GM23248 (cell line): ENCODE results near the gene IARS2. TPM values are rescaled to one million over a fixed set of nuclear protein-coding genes. Genes with fewer than 3 reads are reported as not detected.
"Not testable (repeated sequence)": the region's sequence is repeated elsewhere in the genome, so short reads cannot be mapped to it uniquely, and the experiment has no call there.

Experiments used
- DNase-seq: peaks from one replicate; pipeline ENCODE4 v3.0.0-alpha.2; 2015
- H2AFZ ChIP-seq: fragments of 200-600 bp; sonication (generic); 2 replicates; pipeline ENCODE4 v1.6.1; 2016; ENCODE audit warnings: antibody characterized with exemption
- H3F3A ChIP-seq: fragments of 200-600 bp; sonication (generic); 2 replicates; pipeline ENCODE4 v1.6.1; 2016; ENCODE audit warnings: mild to moderate bottlenecking, antibody characterized with exemption, mixed run types; ENCODE audit not compliant: insufficient read depth
- H3K27ac ChIP-seq: fragments of 200-600 bp; sonication (generic); 2 replicates; pipeline ENCODE4 v1.5.1; 2016; ENCODE audit warnings: mild to moderate bottlenecking
- H3K27me3 ChIP-seq: fragments of 200-600 bp; sonication (generic); replicated peaks from 2 replicates; pipeline ENCODE4 v1.6.1; 2016; ENCODE audit warnings: mild to moderate bottlenecking; ENCODE audit not compliant: insufficient read depth
- H3K36me3 ChIP-seq: fragments of 200-600 bp; sonication (generic); 2 replicates; pipeline ENCODE4 v1.6.1; 2016; ENCODE audit warnings: low read depth, mild to moderate bottlenecking
- H3K4me1 ChIP-seq: fragments of 200-600 bp; sonication (generic); 2 replicates; pipeline ENCODE4 v1.6.1; 2016; ENCODE audit warnings: mild to moderate bottlenecking; ENCODE audit not compliant: insufficient read depth
- H3K4me2 ChIP-seq: fragments of 200-600 bp; sonication (generic); one replicate; pipeline ENCODE4 v1.6.1; 2016; ENCODE audit warnings: mild to moderate bottlenecking; ENCODE audit not compliant: unreplicated experiment
- H3K4me3 ChIP-seq: fragments of 200-600 bp; sonication (generic); 2 replicates; pipeline ENCODE4 v1.5.1; 2016; ENCODE audit warnings: mild to moderate bottlenecking
- H3K79me2 ChIP-seq: fragments of 200-600 bp; sonication (generic); 2 replicates; pipeline ENCODE4 v1.6.1; 2016; ENCODE audit warnings: mild to moderate bottlenecking; ENCODE audit not compliant: insufficient read depth
- H3K9ac ChIP-seq: fragments of 200-600 bp; sonication (generic); 2 replicates; pipeline ENCODE4 v1.6.1; 2016; ENCODE audit warnings: mild to moderate bottlenecking
- H3K9me2 ChIP-seq: fragments of 200-600 bp; sonication (generic); 2 replicates; pipeline ENCODE4 v1.6.1; 2016; ENCODE audit warnings: mixed run types, mild to moderate bottlenecking, moderate library complexity; ENCODE audit not compliant: insufficient read depth
- H3K9me3 ChIP-seq: fragments of 200-600 bp; sonication (generic); one replicate; pipeline ENCODE4 v1.6.1; 2017; ENCODE audit warnings: low read depth
- H4K20me1 ChIP-seq: fragments of 200-600 bp; sonication (generic); 2 replicates; pipeline ENCODE4 v1.6.0; 2016; ENCODE audit not compliant: insufficient read depth
- EZH2 ChIP-seq: fragments of 200-600 bp; sonication (generic); IDR thresholded peaks from 2 replicates; pipeline ENCODE4 v1.6.1; 2018; ENCODE audit warnings: antibody characterized with exemption, mild to moderate bottlenecking; ENCODE audit not compliant: insufficient read depth, poor library complexity, severe bottlenecking
- EZH2phosphoT487 ChIP-seq: fragments of 200-600 bp; sonication (generic); IDR thresholded peaks from 2 replicates; pipeline ENCODE4 v1.6.1; 2018; ENCODE audit warnings: antibody characterized with exemption, moderate library complexity, mild to moderate bottlenecking, low read depth; ENCODE audit not compliant: insufficient read depth
- WGBS, 2 experiments: methylation state at CpG; one replicate each; pipeline ENCODE4 v1.1.6; 2015 to 2017; ENCODE audit warnings: low lambda C conversion rate in 2 of 2, low coverage in 1 of 2; ENCODE audit errors: missing lambda C conversion rate in 2 of 2; 5-methylcytosine and 5-hydroxymethylcytosine counted together
- in situ Hi-C: fragments of 300-500 bp; cut with MboI; formaldehyde crosslinking; loops from 2 replicates; pipeline ENCODE4 v1.15.0; 2020
- polyA plus RNA-seq: library from polyadenylated mRNA; unstranded; fragments of >200 nt; fragmentation: Nextera tagmentation; extraction: Ambion mirVana; gene quantifications from 2 replicates; pipeline ENCODE4 v1.2.1, GENCODE V29; 2016
- total RNA-seq: library from RNA; depleted of rRNA; stranded (reverse); fragments of >200 nt; shearing (Covaris generic); gene quantifications from 2 replicates; pipeline ENCODE4 v1.2.3, GENCODE V29; 2014

Gene IARS2
- total and polyA plus RNA-seq, 2 experiments from 2014 or later, result 67.0 to 93.3 TPM

GRCh38 chr1:220089650-220090556, 4.0 kb upstream of the IARS2 start, which contains the start of gene BPNT1:
BPNT1 (minus strand) TSS chr1:220089788; CDS start chr1:220079846, 9,942 bp downstream.
- Histone ChIP-seq H3K9me3 (no peaks in the 10 kb centered on the region), H3F3A (peaks cover 6% of the 10 kb centered on the region; the same call in 1 of the 2 replicates), H3K9ac (peak within 1 kb of the TSS; percentile 73), H3K4me1 (0 out of 2 replicates have a peak, but pooled peaks cover 1% of the 10 kb centered on the region), H3K9me2 (no peaks in the 10 kb centered on the region), H3K79me2 (peaks cover 45% of the 10 kb centered on the region), H2AFZ (peak within 1 kb of the TSS; percentile 98), H3K4me2 (peak within 1 kb of the TSS; percentile 83), H3K27me3 (no peaks in the 10 kb centered on the region), H3K4me3 (peak within 1 kb of the TSS; percentile 88), H3K27ac (no peak within 1 kb of the TSS), H4K20me1 (no peaks in the 10 kb centered on the region), H3K36me3 (no peaks in the 10 kb centered on the region)
- WGBS, 2 experiments, result 15% methylated on average over 34 to 35 of the region's 35 CpGs
- TF ChIP-seq EZH2phosphoT487 (no peak), EZH2 (no peak)
- in situ Hi-C loops, result no loop called here
- DNase-seq, result peak; percentile 92

GRCh38 chr1:220092694-220093093, 1.2 kb upstream of the IARS2 start:
- no peak for TF ChIP-seq EZH2phosphoT487
- no peak for TF ChIP-seq EZH2
- Histone ChIP-seq H4K20me1 (no peaks in the 10 kb centered on the region), H3K4me1 (0 out of 2 replicates have a peak, but pooled peaks cover 12% of the 10 kb centered on the region), H3K4me2 (no peak overlapping the region), H3K9me2 (no peaks in the 10 kb centered on the region), H3K27ac (no peak overlapping the region), H3K27me3 (no peaks in the 10 kb centered on the region), H3K4me3 (no peak overlapping the region), H3K36me3 (no peaks in the 10 kb centered on the region), H3K79me2 (peaks cover 47% of the 10 kb centered on the region), H3K9me3 (no peaks in the 10 kb centered on the region), H2AFZ (peak overlapping the region; percentile 71; the same call in 1 of the 2 replicates), H3F3A (peaks cover 6% of the 10 kb centered on the region; the same call in 1 of the 2 replicates), H3K9ac (no peak overlapping the region)
- WGBS, 2 experiments, result 94 to 100% methylated on average over 1 of the region's 1 CpG
- DNase-seq, result no peak
- in situ Hi-C loops, result no loop called here

DNA sequence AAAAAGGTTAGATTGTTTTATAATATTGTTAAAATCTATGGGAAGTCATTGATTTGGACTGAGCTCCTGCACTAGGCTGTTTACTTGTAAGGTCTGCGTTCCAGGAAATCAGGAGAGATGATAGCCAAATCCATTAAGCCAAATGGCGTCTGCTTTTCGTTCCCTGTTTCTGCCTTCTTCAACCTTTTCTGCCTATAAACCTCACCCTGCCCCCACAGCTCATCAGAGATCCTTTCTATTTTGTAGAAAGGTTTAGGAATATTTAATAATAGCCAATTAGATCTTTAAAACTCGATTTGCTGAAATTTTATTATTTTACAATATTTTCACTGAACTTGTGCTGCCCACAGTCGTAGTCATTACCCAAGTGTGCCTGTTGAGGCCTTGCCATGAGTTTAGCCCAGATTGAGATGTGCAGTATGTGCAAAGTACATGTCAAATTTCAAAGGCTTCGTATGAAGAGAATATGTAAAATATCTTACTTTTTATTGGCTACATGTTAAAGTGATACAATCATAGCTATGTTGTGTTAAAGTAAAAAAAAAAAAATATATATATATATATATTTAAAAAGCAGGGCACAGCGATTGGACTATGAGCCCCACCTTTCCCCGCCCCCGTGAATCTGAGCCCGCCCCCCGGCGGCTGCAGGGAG, 444 bp upstream of the IARS2 start:
- peak overlapping the region; percentile 25 for H3K4me2 ChIP-seq
- no peaks in the 10 kb centered on the region for H4K20me1 ChIP-seq
- no peaks in the 10 kb centered on the region for H3K9me2 ChIP-seq
- no peak for DNase-seq
- 0 out of 2 replicates have a peak overlapping the region, but pooled peaks have one; percentile 10 for H3K4me3 ChIP-seq
- H3K4me1 ChIP-seq, result 0 out of 2 replicates have a peak, but pooled peaks cover 12% of the 10 kb centered on the region
- in situ Hi-C loops, result no loop called here
- no peaks in the 10 kb centered on the region for H3K9me3 ChIP-seq
- H2AFZ ChIP-seq, result peak overlapping the region; percentile 71
- no peak overlapping the region for H3K9ac ChIP-seq
- no peak overlapping the region for H3K27ac ChIP-seq
- H3K27me3 ChIP-seq, result no peaks in the 10 kb centered on the region
- H3K79me2 ChIP-seq, result peaks cover 46% of the 10 kb centered on the region
- peaks cover 6% of the 10 kb centered on the region; the same call in 1 of the 2 replicates for H3F3A ChIP-seq
- H3K36me3 ChIP-seq, result peaks cover 4% of the 10 kb centered on the region
- WGBS, 2 experiments, result 16 to 23% methylated on average over 10 to 12 of the region's 12 CpGs
- TF ChIP-seq EZH2phosphoT487 (no peak), EZH2 (no peak)

- Histone ChIP-seq H3F3A (no peaks in the 10 kb centered on the region), H3K79me2 (peaks cover 42% of the 10 kb centered on the region), H3K4me1 (0 out of 2 replicates have a peak, but pooled peaks cover 11% of the 10 kb centered on the region), H3K9ac (no peak overlapping the region), H3K27ac (no peak overlapping the region), H2AFZ (no peak overlapping the region), H3K27me3 (no peaks in the 10 kb centered on the region), H3K4me3 (no peak overlapping the region), H3K9me3 (no peaks in the 10 kb centered on the region), H4K20me1 (no peaks in the 10 kb centered on the region), H3K9me2 (no peaks in the 10 kb centered on the region), H3K36me3 (peaks cover 63% of the 10 kb centered on the region), H3K4me2 (no peak overlapping the region)
- in situ Hi-C loops, result no loop called here
- DNase-seq, result no peak
- no peak for TF ChIP-seq EZH2phosphoT487
Observed at GRCh38 chr1:220099826-220100225, 5.9 kb downstream of the IARS2 start.

DNA sequence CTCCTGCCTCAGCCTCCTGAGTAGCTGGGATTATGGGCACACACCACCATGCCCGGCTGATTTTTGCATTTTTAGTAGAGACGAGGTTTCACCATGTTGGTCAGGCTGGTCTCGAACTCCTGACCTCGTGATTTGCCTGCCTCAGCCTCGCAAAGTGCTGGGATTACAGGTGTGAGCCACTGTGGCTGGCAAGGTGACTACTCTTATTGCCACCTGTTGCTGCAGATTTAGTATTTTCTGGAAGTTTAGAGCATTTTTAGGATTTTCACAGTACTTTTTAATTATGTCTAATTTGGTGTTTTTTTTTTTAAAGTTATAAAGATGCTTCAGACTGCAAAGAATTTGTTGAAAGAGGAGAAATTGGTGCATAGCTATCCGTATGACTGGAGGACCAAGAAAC, 16.5 kb downstream of the IARS2 start:
- H3K4me1 ChIP-seq, H3K27me3 ChIP-seq, in situ Hi-C loops, H3K9me2 ChIP-seq, H2AFZ ChIP-seq, H3F3A ChIP-seq, H4K20me1 ChIP-seq, H3K27ac ChIP-seq, H3K4me2 ChIP-seq, H3K9ac ChIP-seq, H3K9me3 ChIP-seq, DNase-seq, H3K79me2 ChIP-seq, H3K4me3 ChIP-seq: not testable (repeated sequence)
- 96 to 100% methylated on average over 5 to 6 of the region's 6 CpGs for WGBS, 2 experiments
- H3K36me3 ChIP-seq, result peaks cover 59% of the 10 kb centered on the region

GRCh38 chr1:220112600-220112999, 18.7 kb downstream of the IARS2 start:
- H3K4me2 ChIP-seq, in situ Hi-C loops, H3K9me3 ChIP-seq, H3K27me3 ChIP-seq, H3K9me2 ChIP-seq, H3K27ac ChIP-seq, H3K79me2 ChIP-seq, H3K9ac ChIP-seq, H3F3A ChIP-seq, H3K4me3 ChIP-seq, DNase-seq, H4K20me1 ChIP-seq, H3K4me1 ChIP-seq, H2AFZ ChIP-seq: not testable (repeated sequence)
- peaks cover 48% of the 10 kb centered on the region for H3K36me3 ChIP-seq
- WGBS, 2 experiments, result 95 to 99% methylated on average over 4 of the region's 4 CpGs
